HG02938 (cell line): Measurements from ENCODE around the gene STAB1.

ENCODE experiments used
- ATAC-seq: cut with Tn5 transposase; IDR thresholded peaks from one replicate; pipeline ENCODE4 v1.9.1; 2021; ENCODE audit warnings: mild to moderate bottlenecking, moderate library complexity; ENCODE audit not compliant: unreplicated experiment

The STAB1 gene

DNA sequence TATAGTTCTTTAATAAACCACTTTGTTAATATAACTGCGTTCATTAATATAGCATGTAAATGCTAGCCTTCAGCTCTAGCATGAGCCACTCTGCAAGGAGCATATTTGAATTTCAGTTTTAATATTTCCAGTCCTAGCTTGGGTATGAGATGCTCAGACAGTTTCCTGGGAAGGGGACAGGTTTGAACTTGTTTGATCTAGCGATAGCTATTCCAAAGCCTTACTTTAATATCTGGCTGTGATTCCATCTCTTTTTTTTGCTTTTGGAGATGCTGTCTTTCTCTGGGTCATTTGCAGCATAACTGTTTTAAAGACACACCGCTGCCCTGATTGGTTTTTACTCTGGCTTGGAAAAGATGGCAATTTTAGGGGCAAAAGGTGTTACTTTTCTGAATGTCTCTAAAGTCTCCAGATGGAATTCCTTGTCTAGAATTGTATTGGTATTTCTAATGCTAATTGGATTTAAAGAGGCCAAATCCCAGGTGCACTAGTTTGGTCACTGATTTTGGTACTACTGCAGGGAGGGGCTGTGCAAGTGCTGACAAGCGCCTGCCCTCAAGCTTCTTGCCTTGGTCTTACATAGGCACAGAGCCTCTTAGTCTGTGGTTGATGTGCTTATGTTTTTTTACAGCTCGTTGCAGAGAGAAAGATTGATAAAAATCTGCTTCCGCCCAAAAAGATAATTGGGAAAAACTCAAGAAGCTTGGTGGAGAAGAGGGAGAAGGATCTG, 36.9 kb upstream of the STAB1 start:
- no peak for ATAC-seq

DNA sequence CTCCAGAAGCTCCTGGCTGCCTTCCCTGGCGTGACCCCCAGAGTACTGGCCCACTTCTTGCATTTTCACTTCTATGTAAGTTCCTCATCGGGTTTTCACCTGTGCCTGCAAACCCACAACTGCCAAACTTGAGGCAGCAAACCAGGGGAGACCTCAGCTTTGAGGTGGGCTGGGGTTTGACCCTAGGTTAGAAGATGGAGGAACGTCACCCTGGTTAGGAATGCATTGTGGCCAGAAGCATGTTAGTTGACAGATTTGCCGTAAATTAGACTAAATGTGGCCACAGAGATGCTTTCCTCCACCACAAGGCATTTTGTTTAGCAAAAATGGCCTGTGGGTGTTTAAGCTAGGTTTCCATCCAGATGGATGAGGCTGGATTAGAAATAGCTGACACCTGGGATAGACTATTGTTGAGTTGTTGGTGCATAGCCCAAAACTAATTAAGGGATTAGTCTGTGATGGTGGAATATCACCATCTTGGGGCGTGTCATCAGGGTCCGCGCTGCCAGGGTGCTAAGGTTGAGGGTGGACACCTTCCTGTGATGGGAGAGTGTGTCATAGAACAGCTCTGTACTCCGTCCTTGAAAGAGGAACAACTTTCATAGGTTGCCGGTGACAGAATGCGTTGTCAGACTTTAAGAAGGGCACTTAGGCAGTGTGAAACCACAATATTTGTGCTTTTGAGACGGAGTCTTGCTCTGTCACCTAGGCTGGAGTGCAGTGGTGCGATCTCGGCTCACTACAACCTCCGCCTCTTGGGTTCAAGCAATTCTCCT, 36.2 kb upstream of the STAB1 start:
- no peak for ATAC-seq

DNA sequence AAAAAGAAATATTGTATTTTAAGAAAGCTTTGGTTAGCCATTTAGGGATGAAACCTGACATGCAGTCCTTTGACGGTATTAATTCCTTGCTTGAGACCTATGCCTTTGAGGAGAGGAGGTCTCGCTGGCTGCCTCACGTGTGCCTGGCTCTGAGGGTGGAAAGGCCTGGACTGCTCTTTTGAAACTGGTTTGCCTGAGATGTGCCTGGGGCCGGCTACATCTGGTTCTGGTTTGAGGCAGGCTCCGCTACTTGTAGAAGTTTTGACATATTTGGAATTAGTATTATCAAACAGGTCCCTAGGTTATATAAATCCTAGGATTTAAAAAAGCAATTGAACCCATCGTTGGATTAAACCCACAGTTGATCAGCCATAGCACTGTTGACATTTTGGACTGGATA, 33.3 kb upstream of the STAB1 start:
- no peak for ATAC-seq

DNA sequence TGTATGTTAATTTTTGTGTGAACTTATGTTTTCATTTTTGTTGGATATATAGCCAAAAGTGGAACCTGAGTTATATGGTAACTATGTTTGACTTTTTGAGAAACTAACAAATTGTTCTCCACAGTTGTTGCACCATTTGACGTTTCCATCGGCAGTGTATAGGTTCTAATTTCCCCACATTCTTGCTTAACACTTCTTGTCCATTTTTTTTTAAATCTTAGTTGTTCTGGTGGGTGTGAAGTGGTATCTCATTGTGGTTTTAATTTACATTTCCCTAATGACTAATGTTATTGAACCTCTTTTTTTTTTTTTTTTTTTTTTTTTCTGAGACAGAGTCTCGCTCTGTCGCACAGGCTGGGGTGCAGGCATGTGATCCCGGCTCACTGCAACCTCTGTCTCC, 31.7 kb upstream of the STAB1 start:
- ATAC-seq = no peak

DNA sequence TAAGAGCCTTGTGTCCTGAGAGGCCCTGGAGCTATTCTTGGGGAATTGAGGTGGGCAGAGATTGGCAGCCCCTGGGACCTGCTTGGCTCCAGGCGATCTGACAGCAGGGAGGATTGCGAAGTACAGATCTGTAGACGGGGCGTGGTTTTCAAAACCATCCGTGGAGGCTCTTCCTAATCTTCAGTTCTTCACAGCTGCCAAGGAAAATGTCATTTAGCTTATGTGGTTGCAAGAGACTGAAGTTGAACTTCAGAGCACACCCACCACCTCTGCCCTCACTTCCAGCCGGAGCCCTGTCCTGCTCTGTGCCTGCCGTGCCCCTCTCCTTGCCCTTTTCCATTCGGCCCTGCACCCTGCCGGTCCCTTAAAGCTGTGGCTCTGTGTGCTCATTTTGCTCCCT, 26.8 kb upstream of the STAB1 start:
- no peak for ATAC-seq

DNA sequence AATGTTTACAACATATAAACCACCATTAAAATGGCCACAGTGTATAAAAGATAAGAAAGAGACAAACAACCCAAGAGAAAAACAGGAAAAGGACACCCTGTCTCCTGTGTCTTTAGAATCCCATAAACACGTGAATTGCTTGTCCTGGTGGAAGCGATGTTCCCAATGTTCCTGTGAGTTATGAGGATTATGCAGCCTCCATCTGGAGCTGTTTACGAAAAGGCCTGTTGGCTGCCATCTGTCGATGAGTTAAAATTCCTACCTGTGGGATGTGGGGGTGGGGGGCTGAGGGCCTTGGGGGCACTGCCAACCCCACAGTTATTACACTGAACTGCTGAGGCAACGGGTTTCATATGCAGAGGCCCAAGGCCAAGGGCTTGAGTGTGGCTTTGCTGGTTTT, 26.1 kb upstream of the STAB1 start:
- ATAC-seq = no peak

DNA sequence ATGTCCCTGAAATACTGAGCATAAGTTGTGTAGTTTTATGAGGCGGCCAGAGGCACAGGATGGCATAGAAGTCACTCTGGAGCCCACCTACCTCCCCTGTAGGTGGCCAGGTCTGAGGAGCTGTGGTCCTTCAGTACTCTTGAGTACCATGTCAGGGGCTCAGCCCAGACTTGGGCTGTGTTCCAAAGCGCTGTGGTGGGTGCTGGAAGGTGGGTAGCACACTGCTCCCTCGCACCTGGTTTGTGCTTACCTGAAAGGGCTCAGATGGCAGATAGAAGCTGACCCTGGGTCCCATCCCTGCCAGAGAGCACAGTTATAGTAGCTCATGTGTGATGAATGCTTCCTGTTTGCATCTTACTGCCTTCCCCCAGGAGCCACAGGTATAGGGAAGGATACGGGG, 24.2 kb upstream of the STAB1 start:
- no peak for ATAC-seq

DNA sequence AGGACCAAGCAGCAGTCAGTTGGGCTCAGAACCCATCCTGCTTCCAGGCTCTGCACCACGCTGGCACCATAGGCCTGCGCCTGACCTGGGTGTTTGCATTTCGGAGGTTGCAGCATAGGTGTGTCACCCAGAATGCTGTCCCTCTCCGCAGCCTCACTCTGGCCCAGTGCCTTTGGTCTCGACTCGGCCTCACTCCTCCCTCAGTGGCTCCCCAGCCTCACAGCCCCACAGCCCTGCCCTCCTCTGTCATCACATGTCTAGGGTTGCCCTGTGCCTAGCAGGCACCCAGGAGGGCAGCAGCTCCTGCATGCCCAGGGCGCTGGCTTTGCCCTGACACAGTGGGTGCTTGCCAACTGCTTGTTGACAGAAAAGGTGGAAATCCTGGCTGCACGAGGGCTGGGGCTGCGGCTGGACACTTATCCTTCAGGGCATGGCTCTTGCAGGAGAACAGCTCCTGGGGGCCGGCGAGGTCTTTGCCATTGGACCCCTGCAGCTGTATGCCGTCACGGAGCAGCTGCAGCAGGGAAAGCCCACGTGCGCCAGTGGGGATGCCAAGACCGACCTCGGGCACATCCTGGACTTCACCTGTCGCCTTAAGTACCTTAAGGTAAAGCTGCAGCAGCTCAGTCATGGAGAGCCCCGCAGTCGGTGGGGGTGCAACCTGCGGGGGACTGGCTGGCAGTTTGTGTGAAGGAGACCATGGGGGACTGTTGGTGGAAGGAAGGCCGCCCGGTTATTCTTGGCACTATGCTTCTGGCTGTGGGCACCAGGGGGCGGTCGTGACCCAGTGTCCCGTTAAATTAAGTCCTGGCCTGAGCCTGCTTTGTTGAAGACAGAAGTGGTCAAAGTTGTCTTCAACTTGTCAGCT, 23.5 kb upstream of the STAB1 start:
- ATAC-seq = no peak

DNA sequence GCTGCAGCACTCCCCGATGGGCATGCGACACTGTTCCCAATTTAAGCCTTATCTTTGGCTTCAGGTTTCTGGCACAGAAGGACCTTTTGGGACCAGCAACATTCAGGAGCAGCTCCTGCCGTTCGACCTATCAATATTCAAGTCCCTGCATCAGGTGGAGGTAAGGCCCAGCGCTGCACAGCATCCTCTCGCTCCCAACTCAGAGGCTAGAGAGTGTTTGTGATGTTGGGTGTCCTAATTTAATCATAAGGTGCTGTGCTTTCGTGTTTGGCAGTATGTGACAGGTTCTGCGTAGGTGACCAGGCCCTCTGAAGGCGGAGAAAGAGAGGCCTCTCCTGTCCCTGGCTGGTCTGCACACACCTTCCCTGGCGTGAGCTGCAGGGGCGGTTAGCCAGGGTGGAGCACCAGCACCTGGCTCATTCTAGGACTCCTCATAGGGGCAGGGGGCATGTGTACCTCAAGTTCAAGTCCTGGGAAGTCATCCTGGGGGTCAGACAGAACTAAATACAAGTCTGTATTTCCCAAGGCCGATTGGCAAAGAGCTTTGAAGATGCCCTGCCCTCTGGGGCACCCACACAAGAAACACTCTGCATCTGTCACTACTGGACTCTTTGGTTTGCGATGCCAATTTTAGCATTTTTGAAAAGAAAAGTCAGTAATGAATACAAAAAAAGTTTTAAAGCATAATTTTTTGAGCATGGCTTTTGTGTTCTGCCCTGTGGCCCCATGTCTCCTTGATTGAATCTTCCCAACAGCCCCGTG, 22.7 kb upstream of the STAB1 start:
- ATAC-seq = no peak

DNA sequence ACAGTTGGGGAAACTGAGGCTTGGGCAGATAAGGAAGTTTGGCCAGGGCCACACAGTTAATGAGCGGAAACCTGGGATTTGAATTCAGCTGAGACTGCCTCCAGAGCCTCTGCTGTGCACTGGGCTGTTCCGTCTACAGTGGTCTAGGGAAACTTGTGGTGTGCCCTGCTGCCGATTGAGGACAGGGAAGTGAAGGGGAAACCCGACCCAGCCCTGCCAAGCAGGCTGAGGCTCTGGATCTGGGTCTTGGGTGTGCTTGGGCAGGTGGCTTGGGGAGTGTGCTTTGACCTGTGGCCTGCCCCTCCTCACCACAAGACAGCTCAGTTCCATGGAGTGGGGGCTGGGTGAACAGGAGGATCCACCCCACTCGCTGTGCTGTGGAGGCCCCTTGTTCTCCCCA, 22.1 kb upstream of the STAB1 start:
- no peak for ATAC-seq

DNA sequence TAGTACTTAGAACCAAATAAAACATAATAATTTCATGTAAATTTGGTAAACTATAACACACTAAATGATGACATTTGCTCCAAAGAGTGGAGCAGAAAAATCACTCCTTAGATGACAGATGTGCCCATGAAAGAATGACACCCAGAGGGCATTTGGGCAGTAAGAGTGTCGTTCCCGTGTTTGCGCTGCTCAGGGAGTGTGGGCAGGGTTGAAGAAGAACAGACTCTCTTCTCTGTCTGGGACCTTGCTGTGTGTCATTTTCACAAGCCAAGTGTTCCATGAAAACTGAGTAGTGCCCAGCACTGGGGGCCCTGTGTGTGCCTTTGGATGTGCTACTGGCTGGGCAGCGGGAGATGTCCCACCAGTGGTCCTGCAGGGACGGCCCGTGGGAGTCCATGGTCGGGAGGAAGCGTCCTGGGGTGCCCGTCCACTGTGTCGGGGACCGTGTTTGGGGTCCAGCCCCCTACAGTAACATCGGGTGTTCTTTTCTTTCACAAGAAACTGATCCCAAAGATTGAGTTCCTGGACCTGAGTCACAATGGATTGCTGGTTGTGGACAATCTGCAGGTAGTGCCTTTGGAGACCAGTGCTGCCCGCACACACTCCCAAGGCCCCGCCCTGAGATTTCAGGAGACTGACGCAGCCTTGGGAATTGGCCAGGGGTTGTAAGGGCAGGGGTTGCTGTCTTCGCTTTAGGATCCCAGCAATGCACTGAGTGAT, 17.9 kb upstream of the STAB1 start:
- no peak for ATAC-seq

DNA sequence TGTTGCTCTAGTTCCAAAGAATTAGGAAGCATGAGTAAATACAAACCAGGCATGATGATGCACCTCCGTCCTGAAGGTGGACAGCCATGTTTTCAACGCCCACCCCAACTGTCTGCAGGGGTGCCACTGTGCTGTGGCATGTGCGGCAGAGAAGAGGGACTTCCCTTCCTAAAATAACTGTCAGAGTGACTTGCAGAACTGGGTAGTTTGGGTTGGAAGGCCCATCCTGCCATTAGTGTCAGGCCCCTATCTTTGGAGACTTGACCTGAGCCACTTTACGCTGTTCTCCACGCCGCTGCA, 17.4 kb upstream of the STAB1 start:
- ATAC-seq = no peak

DNA sequence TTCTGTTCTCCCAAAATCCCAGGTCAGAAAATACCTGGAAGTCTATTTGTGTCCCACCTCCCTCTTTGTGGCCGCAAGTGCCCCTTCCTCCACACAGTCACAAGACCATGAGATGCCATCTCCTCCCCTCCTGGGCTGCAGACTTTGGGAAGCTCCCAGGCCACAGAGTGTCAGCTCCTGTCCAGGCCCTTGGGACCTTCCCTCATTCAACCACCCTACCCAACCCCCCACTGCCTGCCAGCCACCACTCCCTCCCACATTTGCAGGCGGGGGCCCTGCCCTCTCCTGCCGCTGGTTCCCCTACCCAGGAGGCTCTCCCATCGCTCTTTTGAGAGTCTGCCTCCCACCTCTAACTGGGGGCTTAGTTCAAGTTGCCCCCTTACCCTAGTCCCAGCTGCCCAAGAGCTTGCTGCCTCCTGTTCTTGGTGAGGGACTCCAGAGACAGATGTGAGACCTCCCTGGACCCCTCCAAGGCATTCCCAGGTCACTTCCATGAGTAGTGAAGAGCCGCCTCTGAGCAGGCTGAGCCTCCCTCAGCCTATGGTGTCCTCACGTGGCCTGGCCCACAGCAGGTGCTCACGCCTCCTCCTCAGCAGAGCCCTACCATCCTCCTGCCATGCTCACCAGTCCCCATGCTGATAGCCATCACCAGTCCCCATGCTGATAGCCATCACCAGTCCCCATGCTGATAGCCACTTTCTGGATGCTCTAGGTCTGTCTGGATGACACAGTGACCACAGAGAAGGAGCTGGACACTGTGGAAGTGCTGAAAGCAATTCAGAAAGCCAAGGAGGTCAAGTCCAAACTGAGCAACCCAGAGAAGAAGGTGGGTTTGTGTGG, 15.9 kb upstream of the STAB1 start:
- no peak for ATAC-seq

DNA sequence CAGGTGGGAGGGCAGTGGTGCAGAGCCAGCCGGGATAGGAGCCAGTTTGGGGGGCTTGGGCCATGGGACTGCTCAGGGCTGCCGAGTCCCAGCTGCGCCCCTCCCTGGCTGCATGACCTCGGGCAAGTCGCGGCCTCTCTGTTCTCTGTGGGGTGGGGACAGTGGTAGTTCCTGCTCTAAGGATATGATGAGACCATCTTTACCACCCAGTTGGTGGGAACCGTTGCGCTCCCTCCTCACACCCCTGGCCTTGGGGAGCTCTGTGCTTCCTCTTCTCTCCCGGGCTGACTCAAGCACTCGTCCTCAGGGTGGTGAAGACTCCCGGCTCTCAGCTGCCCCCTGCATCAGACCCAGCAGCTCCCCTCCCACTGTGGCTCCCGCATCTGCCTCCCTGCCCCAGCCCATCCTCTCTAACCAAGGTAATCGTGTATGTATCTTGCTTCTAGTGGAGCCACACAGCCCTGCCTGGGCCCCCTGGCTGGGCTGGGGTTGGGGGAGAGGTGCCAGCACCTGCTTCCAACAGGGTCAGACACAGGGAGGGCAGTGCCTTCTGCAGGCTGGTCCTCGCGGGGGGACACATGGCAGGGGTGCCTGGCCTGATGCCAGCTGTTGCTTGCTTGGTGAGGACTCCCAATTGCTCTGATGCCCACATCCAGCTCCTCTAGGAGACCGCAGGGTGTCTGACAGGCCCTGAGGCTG, 15.1 kb upstream of the STAB1 start:
- no peak for ATAC-seq

DNA sequence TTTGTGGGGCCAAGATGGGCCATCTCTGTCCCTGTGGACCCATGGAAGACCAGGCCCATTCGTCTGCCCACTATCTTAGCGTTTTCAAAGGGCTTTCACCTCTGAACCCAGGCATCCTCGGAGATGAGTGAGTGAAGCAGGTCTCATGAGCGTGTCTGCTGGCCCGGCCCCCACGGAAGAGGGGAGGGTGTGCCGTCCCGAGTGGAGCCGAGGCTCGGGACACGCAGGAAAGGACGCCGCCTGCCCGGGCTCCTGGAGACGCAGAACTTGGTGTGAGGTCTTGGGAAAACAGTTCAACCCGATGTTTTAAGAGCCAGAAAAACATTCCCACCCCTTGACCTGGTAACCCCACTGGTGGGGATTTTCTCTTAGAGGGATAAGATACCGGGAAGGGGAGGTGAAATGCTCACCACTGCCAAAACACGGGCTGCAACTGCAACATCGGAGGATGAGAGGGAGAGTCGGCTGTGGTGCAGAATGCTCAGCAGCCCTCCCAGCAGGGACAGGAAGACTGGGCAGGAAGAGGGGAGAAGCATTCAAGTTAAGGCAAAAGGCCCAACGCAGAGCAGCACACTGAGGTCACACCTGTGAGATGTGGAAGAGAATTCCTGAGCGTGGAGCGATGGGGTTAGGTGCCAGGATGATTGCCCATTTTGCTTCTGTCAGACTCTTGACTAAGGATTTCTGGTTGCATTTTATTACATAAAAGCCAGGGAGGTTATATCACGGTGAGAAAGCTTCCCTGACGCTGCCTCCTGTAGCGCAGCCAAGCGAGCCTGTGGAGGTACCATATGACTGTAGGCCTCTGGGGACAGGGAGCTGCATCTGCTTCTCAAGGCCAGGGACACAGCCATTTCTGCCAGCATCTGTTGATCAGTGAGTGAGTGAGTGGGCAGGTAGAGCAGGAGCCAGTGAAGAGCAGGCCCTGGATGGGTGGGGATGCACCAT, 14.1 kb upstream of the STAB1 start:
- ATAC-seq = no peak

DNA sequence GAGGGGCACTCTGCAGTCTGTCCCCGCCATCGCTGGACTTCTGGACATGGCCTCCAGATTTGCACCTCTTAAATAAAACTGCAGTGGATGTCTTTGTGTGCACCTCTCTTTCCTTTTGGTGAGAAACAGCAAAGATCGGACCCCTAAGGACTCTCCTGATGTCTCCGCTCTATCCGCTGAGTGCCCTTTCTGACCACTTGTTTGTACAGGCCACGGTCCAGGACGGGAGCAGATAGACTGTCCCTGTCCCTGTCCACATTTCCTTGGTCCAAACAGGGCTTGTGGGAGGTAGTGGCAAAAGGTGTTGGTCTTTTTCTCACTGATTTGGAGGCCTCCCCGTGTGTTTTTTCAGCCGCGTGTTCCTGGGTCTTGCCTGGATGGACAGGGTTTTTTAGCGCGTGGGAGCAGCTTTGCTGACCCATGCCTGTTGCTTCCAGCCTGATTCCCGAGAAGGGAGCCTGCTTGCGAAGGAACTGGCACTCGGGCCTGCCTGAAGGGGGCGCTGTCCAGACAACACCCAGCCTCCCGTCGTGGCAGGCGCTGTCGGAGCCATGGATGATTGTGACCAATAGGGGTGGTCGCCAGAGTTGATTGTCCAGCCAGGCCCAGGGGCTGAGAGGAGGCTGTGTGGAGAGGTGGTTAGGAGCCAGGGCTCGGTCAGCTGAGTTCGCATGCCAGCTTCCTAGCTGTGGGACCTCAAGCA, 13.2 kb upstream of the STAB1 start:
- ATAC-seq = no peak

DNA sequence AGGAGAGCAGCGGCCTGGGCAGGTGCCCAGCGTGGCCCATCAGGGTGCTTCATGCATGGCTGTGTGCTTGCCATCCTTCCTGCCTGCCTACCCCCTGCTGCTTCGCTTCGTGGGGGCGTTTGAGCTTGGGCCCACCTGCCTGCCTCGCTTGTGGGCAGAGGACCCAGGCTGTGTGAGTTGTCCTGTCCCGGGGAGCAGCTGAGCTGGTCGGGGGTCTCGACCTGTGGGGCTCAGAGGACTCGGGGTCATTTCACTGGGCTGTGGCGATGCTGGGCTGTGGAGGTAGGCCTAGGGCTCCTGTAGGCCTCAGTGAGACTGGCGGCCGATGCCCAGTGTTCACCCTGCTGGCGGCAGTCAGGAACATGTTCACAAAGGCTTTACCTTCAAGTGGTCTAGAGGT, 12.1 kb upstream of the STAB1 start:
- ATAC-seq = no peak
